Cerebellar nuclear complex (tissue), 1 donor: ENCODE measurements around the gene UBE2A.

ENCODE experiments used
- DNase-seq, 2 experiments: peaks; one replicate each; lab custom pipeline; 2025; lab: John Stamatoyannopoulos, UW

The UBE2A gene

DNA sequence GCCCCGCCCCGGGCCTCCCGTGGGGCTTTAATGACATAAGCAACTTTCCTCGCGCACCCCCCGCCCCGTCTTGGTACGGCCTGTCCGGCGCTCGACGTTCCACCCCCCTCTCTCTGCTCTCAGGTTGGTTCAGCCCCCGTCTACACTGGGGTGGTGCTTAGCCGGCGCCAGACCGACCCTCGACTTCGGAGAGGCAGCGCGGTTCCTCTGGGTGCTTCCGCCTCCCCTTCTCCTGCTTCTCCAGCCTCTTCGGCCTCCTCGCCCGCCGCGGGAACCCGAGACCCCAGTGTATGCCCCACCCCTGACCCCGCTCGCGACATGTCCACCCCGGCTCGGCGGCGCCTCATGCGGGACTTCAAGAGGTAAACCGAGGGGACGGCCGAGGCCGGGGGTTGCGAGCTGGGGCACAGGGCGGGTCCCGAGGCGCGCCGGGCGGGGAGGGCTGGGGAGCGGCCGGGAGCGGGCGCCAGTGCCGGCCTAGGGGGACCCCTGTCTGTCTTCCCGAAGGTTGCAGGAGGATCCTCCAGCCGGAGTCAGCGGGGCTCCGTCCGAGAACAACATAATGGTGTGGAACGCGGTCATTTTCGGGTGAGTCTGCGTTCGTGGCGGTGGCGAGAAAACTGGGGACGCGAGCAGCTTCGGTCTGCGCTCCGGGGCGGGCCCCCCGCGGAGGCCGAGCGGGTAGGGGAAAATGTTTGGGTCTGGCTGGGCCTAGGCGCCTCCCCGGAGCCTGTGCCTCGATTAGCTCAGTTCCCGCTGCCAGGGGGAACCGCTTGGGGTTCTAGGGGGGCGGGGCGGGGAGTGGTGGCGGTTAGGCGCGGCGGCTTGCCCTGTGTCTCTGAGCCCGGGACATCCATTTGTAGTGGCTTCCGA is at the start of gene UBE2A:
UBE2A (plus strand) TSS at position 170 of the 873 bp plus-strand sequence; CDS start at position 319, 149 bp downstream.
- DNase-seq: peak in 1 of 2 experiments; percentile 5

- DNase-seq: no peak
Observed at GRCh38 chrX:119529345-119530276, 44.8 kb upstream of the UBE2A start.

GRCh38 chrX:119537487-119537886 is 36.9 kb upstream of the UBE2A start:
- no peak for DNase-seq

DNA sequence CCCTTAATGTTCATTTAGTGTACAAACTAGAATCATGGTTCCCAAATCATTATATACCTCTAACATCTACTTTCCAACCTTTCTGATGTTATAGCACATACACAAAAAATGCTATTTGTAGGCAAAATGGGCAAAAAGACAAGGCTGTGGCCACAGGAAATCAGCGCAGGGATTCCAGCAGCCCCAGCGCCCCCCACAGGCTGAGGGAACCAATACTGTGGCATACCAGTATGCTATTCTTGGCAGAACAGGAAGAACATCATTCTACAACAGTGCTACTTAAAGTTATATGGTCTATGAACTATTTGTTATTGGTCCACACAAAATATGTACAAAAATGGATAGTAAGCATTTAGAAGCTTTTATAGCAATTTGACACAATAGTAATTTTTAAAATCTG is 34.5 kb upstream of the UBE2A start:
- no peak for DNase-seq

DNA sequence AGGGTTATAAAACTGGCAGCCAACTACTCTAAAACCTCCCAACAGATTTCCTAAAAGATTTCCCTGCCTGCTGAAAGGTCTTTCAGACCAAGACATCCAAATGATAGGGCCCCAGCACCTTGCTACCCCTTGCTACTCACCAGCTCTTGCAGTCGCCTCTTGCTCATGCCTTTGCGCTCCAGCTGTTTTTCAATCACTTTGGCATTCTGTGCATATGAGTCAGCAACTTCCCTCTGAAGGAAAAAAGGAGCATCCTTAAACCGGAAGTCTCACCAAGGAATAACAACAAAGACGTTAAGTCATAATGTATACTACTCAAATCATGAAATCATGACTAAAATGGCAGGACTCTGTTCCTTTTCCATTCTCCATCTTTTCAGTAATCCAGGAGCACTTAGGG is 33.2 kb upstream of the UBE2A start:
- DNase-seq: no peak

DNA sequence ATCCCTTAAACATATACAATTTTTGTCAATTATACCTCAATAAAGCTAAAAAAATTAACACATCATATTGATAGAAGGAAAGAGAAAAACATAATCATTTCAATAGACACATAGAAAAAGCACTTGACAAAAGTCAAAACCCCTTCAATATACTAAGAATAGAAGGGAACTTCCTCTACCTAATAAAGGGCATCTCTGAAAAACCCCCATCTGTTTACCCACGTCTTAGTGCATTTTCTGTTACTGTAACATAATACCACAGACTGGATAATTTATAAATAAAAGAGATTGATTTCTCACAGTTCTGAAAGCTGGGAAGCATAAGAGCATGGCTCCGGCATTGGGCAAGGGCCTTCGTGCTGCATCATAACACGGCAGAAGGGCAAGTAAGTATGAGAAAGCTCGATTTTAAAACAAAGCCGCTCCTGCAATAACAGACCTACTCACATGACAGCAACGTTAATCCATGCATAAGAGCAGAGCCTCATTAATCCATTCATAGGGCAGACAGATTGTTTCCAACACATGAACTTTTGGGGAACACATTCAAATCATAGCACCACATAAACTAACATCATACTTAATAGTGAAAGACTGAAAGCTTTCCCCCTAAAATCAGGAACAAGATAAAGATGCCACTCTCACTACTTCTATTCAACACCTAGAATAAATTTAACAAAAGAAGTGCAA is 24.9 kb upstream of the UBE2A start:
- no peak for DNase-seq

- no peak for DNase-seq
Observed at GRCh38 chrX:119552508-119552907, 21.9 kb upstream of the UBE2A start.

DNA sequence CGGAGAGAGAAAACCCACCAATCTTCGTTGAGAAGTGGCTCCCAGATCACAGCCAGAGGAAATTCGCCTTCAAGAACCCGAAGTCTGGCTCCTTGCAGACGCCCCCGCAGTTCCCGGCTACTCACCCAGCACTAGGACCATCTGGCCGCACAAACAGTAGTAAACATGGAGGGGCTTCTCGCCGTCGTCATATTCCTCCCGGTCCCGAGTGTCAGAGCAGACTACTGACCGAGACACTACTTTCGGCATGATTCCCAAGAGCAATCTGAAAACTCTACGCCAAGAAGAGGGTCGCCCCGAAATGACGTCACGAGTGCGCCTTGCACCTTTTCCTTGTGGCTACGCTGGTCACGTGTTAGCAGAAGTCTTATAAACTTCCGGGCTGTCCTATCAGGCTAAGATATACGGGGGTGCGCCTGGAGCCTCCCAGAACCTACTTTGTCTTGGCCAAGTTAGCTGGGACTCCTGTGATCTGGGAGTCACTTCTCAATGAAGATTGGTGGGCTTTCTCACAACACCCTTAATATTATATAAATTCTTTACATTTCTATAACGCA is 9.2 kb upstream of the UBE2A start, which contains the start of gene STEEP1:
STEEP1 (minus strand) TSS at position 303 of the 557 bp plus-strand sequence; CDS start at position 249, 54 bp downstream.
- DNase-seq: no peak

- DNase-seq: no peak
Observed at GRCh38 chrX:119570351-119570835, 4.0 kb upstream of the UBE2A start.

DNA sequence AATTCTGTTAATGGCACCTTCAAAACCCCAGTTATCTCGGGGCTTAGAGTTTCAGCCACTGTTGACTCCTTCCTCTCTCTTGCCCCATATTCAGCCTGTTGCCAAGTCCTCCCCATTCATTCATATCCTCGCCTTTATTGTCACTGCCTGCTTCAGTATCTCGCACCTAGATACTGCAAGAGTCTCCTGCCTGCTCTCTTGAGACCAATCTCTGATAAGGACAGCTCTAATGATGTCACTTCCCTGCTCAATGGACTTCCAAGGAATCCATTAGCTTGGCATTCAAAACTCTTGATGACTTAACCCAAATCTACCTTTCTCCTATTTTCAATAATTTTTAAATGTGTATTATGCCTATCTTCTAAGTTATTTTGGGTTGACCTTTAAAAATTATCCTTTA is 1.1 kb upstream of the UBE2A start:
- no peak for DNase-seq

DNA sequence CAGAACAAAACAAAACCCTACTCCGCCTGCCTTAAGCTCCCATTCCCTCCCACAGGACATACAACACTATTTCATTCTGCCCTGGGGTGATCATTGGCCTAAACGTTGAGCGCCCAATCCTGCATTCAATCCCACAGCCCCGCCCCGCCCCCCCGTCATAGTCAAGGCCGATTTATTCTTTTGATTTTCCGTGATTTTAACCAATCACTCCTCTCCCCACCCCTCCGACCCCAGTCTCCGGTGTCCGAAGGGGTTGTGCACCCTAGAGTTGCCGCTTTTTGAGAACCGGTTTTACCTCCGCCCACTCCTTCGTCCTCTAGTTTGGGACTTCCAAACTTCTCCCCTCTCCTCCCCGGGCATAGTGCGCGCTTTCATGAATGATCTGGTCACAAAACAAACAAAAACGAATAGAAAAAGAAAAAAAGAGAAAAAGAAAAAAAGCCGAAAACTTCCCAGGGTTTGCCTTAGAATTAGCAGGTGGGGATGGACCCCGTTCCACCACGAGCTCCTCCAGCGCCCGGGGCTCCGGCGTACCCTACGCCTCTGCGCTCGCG is 446 bp upstream of the UBE2A start:
- DNase-seq: no peak

DNA sequence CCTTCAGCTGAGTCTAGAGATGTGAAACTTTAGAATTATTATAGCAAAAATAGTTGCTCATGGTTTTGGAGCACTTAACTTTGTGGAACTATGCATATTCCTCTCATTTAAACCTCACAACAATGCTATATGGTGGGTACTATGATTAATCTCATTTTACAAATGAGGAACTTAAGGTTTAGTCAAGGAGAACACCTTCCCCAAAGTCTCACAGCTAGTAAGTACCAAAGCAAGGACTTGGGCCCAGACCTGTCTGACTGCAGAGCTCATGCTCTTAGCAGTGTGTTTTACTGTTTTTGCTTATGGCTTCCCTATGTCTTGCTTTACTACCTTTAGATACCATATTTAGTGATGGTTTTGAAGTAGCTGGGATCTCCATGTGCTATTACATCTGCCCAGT is 5.1 kb downstream of the UBE2A start:
- no peak for DNase-seq

DNA sequence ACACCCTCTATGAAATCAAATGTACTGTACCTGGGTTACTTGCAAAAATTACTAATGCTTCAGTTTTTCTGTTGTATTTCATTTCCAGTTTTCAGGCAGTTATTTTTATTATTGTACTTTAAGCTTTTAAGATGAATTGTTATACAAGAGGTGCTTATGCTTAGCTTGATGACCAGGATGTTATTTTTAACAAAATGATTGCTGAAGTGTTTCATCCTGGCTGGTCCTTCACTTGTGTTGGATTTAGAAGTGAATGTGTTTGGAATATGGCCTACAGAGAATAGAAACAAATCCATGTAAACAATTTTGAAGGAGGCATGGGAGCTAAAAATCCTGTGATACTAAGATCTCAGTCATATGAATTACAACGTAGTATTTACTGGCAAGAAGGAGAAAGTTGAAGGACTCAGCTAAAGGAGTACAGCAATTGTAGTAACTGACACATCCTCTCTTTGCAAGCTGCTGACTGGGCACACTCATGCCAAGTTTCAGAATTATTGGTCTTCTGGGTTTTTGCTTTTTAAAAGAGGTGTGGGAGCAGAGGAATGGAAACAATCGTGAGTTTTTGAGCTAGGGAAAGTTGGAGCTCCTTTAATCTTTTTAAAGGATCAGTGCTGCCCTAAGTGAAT is 9.2 kb downstream of the UBE2A start:
- no peak for DNase-seq

DNA sequence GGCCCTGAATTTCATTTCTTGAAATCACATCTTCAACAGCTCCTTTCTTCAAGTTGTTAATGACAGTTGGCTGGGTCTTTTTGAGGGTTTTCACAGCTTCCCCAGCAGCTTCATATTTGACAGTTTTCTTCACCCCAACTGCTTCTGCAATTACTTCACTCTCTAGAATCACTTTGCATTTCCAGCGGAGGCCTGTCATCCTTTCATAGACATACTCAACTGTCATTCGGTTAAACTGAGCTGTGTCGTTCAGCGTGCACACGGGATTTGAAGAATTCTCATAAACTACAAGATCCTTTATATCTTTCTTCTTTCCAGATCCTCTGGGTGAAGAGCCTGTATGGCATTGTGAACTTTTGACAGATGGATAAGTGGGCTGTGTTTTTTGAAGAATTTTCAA is 15.4 kb downstream of the UBE2A start:
- DNase-seq: no peak

DNA sequence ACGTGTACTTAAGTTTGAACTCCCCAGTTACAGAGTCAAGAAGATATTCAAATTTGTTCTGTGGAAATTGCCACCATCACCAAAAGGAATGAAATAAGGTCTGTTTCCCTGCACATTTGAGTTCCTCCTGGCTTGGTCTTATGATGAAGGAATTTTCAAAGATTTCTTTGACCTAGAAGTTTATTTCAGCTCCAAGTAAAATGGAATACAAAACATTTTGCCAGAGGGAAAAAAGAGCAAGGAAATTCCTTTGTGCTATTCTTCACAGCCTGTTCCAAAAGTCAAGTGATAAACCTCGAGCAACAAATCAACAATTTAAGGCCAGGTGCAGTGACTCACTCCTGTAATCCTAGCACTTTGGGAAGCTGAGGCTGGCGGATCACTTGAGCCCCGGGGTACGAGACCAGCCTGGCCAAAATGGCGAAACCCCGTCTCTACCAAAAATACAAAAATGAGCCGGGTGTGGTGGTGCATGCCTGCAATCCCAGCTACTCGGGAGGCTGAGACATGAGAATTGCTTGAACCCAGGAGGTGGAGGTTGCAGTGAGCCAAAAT is 28.4 kb downstream of the UBE2A start:
- DNase-seq: no peak

- DNase-seq: no peak
Observed at GRCh38 chrX:119604766-119605463, 30.6 kb downstream of the UBE2A start.

DNA sequence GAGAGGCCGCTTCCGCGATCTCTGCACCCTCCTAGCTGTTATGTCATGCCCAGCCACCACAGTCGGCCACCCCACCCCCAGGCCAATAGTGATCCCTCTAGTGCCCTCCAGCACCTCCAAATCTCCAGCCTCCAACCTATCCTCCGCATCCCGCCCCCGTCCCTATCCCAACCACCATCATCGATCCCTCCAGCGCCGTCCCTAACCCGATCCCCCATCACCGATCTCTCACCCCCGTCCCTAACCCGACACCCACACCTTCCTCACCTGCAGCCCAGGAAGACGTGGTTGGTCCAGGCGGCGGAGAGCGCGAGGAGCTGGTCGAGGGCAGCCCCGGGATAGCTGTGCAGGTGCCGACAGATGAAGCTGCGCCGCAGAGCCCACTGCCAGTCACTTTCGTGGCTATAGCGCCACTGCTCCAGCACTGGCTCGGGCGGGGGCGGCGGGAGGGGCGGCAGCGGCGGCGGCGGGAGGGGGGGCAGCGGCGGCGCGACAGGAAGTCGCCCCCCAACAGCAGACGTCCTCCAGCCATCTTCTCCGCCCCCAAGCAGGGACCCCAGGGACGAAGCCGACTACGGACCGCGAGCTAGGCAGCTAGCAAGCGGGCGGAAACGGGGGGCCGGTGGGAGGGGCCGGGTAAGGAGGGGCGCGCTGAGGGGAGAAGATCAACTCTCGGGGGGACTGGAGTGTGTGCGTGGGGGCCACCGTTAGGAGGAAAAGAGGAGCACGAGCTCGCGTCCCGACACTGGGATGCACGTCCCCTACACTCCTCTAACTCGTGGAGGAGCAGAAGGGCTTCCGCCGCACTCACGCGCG is 31.3 kb downstream of the UBE2A start:
- no peak for DNase-seq

DNA sequence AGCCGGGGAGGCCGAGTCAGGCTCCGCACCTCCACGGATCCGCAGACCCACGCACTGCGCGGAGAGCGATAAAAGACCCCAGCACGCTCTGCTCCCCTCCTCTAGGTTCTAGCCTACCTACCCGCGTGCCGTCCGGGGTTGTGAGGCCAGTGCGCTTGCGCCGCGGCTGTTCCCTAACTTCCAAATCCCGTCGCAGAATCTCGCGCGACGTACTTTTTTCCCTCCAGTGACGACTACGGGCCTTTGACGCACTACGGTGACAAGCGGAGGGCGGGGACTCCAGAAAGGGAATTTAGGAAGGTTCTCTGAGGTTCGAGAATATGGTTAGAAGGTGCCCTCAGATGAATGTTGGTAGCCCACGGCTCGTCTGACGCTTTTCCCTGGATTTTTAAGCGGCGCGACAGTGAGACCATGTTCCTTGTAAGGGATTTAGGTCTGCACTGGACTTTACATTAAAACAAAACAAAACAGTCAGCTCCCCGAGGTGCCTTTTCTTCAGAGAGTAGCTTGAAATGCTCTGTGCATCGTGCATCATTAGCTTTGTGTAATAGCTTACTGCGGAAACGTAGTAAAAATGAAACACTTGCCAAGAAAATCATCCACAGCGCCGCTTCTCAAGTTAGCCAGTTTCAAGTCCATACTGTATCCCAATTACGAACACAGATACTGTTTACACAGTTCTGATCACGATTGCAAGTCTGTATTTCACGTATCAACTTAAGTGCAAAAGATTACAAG is 32.1 kb downstream of the UBE2A start, which contains the start of gene NKRF:
NKRF (minus strand) TSS at position 145 of the 738 bp plus-strand sequence.
- DNase-seq: peak; percentile 12 to 58
